GM21360 (cell line): Measurements from ENCODE around the gene ACSL1.

Experiments
- ATAC-seq: cut with Tn5 transposase; IDR thresholded peaks from one replicate; pipeline ENCODE4 v1.9.1; 2021; ENCODE audit warnings: mild to moderate bottlenecking, moderate library complexity; ENCODE audit not compliant: unreplicated experiment

ACSL1 gene

GRCh38 chr4:184812651-184813181 is 13.1 kb downstream of the ACSL1 start:
- ATAC-seq: no peak

GRCh38 chr4:184812199-184812542 is 13.6 kb downstream of the ACSL1 start:
- ATAC-seq: no peak

DNA sequence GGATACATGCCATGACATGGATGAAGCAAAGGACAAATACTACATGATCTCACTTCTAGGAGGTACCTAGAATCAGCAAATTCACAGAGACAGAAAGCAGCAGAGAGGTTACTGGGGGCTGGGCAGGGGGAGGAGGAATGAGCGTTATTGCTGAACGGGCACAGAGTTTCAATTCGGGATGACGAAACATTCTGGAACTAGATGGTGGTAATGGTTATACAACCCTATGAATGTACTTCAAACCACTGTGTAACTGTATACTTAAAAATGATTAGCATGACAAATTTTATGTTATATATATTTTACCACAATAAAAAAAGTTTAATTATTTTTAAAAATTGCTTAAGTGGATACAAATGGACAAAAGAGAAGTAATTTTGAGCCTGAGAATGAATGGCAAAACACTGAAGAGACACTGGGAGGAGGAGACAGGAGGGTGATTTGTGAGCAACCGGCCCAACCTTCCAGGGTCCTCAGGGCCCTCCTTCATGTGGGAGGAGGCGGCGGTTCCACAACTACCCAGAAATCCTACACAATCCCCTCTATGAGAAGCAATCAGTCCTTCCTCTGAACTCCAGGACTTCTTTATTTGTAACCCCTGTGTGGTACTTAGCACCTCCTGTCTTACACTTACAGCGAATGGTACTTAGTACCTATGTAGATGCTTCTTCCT is 14.1 kb downstream of the ACSL1 start:
- no peak for ATAC-seq

GRCh38 chr4:184810720-184811119 is 15.0 kb downstream of the ACSL1 start:
- no peak for ATAC-seq

GRCh38 chr4:184808713-184809050 is 17.1 kb downstream of the ACSL1 start:
- ATAC-seq: no peak

GRCh38 chr4:184807797-184808712 is 17.7 kb downstream of the ACSL1 start:
- no peak for ATAC-seq

DNA sequence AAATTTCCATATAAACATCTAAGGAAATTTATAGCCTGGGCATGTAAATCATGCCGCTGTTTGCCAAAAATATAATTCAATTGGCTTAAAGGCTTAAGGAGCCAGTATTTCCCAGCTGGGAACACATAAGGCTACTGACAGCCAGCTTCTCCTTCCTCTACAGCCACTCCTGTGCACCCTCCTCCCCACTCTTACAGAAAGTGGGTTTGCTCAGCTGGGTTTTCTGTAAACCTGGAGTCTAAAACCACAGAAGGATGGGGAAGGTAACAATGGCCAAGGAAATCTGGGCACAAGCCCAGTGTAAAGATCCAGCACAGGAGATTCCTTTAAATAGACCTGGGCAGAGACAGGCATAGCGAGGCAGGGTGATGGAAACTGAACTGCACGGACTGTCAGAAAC is 18.5 kb downstream of the ACSL1 start:
- no peak for ATAC-seq

DNA sequence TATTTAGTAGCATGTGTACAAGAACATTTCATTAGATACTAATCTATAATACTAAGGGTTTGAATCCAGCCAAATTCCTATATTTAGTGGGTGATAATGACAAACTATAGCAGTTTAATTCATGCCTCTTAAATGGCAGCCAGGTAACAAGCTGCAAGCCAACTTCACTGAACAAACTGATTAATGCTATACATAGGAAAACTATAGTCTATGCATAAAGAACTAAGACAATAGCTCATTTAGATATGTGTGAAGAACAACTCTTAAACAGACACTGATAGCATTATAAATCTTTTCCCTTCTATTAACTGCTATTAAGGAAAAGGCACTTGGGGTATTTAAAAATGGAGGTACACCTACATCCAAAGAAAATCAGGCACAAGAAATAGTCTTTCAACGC is 19.1 kb downstream of the ACSL1 start:
- no peak for ATAC-seq

DNA sequence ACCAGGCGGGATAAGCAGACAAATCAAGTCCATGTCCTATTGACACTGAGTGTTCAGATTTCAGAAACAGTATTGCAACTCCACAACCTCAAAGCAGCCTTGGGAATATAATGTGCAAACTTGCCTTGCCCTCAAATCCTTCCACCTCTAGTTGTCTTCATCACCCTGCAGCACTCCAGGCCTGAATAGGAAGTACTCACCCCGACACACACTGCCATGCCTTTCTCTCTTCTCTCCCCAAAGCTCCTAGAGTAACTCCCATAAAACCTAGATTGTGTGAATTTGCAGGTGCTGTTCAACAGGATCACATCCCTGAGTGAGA is 19.6 kb downstream of the ACSL1 start:
- no peak for ATAC-seq

DNA sequence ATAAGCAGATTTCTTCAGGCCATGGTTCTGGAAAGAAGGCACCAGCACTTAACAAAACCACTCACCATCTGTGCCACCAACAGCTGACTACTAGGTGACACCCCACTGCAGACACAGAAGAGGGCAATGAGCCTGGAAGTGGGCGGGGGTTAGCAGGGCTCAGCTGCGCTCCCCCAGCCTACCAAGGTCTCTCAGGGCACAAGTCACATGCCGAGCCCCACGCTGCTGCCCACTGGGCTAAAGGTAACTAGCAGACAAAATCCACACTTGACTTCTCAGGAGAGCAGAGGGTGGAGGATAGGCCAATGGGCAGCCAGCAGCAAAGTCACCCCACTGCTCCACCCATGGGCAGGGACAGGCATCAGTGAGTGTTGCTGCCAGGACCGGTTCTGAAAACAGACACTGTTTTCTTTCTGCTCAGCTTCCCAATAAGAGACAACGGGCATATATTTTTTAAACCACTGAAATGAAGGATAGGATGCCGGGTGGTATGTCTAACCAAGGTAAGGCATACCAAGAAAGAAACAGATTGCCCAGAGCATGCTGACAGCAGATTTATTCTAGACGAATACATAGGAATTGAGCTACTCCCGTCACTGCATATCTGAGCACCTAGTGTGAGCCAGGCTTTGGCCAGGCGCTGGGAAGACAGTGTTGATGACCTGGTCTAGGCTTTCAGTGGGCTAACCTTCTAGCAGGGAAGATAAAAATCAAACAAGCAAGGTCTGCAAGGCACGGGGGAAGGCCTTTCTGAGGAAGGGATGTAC is 20.1 kb downstream of the ACSL1 start:
- peak; percentile 61 for ATAC-seq

DNA sequence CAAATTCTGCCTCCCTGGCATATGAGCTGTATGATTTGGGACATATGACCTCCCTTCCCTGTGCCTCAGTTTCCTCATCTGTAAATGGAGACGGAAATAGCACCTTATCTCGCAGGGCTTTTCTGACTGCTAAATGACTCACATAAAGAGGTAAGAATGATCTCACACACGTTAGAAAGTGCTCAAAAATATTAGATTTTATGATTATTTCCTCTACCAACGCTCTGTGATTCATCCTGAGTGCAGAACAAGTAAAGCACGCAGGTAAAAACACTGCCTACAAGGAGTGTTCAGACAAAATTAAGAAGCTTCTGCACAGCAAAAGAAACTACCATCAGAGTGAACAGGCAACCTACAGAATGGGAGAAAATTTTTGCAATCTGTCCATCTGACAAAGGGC is 21.1 kb downstream of the ACSL1 start:
- ATAC-seq: no peak

GRCh38 chr4:184803874-184804273 is 21.9 kb downstream of the ACSL1 start:
- no peak for ATAC-seq

DNA sequence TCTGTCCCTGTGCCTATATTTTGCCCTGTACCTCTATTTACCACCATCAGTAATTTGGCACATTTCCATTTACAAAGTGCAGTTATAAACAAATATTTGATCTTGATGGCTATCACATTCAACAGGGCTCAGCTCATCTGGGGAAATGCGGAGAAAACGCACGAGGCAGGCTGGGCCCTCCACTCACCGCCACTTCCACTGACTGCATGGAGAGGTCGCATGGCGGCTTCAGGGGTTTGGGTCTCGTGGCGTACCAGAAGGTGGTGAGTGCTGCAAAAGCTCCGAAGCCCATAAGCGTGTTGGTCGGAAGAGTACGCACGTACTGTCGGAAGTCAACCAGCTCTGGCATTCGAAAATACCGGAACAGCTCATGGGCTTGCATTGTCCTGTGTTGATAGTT is 22.6 kb downstream of the ACSL1 start:
- no peak for ATAC-seq

DNA sequence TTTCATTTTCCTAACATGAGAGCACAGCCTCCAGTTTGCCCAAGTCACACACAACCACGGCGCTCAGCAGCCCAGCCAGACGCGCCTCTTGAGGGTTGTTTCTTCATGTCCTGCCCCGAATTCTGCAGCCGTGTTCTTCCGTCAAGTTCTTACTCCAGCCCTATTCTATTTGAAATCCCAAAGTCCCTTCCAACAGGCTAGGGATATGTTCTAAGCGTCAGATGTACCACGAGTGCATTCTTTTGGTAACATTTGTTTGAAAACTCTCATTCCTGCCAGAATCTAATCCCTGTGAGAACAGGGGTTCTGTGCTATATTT is 23.1 kb downstream of the ACSL1 start:
- no peak for ATAC-seq

DNA sequence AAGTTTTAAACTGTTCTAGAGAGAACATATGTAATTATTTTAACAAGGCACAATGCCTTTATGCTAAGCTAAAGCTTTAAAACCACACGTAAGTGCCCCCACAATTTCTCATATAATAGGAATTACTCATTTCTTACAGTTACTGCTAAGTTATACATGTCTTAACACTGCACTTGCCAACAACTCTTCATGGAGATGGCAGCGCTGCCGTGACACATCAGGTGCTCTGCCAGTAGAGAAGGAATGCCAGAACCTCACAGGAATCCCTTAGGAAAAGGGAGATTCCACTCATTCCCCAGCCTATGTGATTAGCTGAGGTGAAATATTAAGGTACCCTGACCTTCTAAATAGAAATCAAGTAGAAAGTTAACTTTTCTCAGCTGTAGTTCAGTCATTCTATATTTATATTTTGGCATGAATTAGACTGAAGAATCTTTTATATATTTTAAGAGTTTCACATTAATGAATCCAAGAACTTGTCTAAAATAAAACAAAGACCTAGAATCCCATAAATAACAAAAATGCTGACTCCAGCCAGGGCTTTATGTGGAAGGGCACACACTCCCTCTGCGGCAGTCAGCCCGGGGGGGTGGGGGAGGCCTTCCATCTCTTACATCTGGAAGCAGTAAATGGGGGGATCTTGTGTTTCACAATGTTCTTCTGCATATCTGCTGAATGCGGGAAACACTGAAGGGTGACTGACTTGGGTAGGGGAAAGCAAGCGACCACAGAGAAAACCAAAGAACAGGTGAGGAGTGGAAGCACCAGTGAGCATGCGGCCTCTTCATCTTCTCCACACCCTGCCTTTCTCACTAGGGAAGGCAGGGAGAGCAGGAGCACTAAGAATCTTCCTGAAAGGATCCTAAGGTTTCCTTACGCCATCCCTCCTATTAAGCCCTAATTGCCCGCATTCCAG is 23.7 kb downstream of the ACSL1 start:
- ATAC-seq: no peak

- ATAC-seq: no peak
These were observed 27.3 kb downstream of the ACSL1 start for GRCh38 chr4:184798504-184798903.

DNA sequence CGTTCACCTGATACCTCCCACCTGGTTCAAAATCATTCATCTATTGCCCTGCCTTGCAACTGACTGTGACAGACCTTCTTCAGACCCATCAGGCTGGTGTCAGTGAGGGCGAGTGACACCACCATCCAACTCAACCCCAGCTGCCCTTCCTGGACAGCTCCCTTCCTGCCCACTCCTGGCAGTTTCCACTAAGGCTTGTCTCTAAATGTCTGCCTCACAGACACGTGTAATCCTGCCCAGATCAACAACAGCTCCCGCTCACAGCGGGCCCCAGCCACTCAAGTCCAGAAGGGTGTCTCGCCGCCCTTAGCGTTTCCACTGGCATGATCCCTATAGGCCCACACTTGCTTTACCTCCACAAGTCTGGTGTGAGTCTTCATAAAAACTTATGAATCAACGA is 28.9 kb downstream of the ACSL1 start:
- ATAC-seq: no peak

- no peak for ATAC-seq
These were observed 30.4 kb downstream of the ACSL1 start for GRCh38 chr4:184795214-184795844.

- no peak for ATAC-seq
These were observed 31.3 kb downstream of the ACSL1 start for GRCh38 chr4:184794470-184794869.

- no peak for ATAC-seq
These were observed 31.9 kb downstream of the ACSL1 start for GRCh38 chr4:184793735-184794355.
